ENCODE results near the gene NFAT5.

NFAT5 gene

DNA sequence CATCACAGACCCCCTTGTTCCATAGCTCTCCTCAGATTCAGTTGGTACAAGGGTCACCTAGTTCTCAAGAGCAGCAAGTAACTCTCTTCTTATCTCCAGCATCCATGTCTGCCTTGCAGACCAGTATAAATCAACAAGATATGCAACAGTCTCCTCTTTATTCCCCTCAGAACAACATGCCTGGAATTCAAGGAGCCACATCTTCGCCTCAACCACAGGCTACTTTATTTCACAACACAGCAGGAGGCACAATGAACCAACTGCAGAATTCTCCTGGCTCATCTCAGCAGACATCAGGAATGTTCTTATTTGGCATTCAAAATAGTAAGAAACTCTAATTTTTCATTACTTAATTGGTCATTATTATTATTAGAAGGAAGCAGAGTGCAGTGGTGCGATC is 128.2 kb downstream of the NFAT5 start:
- no peak overlapping the region for H2AFZ ChIP-seq (ENCODE audit: low read depth, low read length)
- H3K27ac ChIP-seq (ENCODE audit: low read length) = no peak overlapping the region
- no peak overlapping the region for H3K4me3 ChIP-seq (ENCODE audit: low read length)
- no peak overlapping the region for H3K4me2 ChIP-seq (ENCODE audit: low read length)
- 0 out of 2 replicates have a peak, but pooled peaks cover 10% of the 10 kb centered on the region for H4K20me1 ChIP-seq (ENCODE audit: insufficient read depth, low read length)
- no peak for TF ChIP-seq EZH2phosphoT487 (IDR thresholded peaks at IDR 0.05; ENCODE audit: low read depth)
- TF ChIP-seq, protein P1, sequence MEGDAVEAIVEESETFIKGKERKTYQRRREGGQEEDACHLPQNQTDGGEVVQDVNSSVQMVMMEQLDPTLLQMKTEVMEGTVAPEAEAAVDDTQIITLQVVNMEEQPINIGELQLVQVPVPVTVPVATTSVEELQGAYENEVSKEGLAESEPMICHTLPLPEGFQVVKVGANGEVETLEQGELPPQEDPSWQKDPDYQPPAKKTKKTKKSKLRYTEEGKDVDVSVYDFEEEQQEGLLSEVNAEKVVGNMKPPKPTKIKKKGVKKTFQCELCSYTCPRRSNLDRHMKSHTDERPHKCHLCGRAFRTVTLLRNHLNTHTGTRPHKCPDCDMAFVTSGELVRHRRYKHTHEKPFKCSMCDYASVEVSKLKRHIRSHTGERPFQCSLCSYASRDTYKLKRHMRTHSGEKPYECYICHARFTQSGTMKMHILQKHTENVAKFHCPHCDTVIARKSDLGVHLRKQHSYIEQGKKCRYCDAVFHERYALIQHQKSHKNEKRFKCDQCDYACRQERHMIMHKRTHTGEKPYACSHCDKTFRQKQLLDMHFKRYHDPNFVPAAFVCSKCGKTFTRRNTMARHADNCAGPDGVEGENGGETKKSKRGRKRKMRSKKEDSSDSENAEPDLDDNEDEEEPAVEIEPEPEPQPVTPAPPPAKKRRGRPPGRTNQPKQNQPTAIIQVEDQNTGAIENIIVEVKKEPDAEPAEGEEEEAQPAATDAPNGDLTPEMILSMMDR (IDR thresholded peaks at IDR 0.05; ENCODE audit: low read depth, low read length) = no peak
- no peaks in the 10 kb centered on the region for H3K4me1 ChIP-seq (ENCODE audit: low read length)
- peaks cover 50% of the 10 kb centered on the region for H3K36me3 ChIP-seq (replicated peaks; ENCODE audit: low read depth, low read length)
- no peaks in the 10 kb centered on the region; the same call in 1 of the 2 replicates for H3K79me2 ChIP-seq (ENCODE audit: low read length)
- no peaks in the 10 kb centered on the region for H3K27me3 ChIP-seq (ENCODE audit: low read depth, low read length)
- H3K9ac ChIP-seq (ENCODE audit: low read length) = no peak overlapping the region
- no peaks in the 10 kb centered on the region for H3K9me3 ChIP-seq (ENCODE audit: insufficient read depth, low read length)

DNA sequence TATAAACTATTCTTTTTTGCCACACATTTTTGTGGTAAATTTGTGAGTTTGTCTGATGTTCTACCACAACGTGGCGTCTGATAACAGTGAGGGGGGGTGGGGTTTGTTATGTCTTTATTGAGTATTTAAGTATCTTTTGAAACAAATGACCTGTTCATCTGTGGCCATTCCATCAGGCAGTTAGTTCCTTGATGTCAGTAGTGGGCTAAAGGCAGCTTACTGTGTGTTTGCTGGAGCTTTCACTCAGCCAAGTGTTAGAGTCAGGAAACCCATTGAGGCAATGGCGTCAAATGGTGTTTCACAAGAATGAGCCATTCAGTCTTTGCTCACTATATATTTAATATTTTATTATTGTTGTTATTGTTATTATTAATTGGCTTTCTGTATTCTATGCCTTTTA is 132.6 kb downstream of the NFAT5 start:
- H3K4me1 ChIP-seq (ENCODE audit: low read length) = no peaks in the 10 kb centered on the region
- no peaks in the 10 kb centered on the region for H3K27me3 ChIP-seq (ENCODE audit: low read depth, low read length)
- H2AFZ ChIP-seq (ENCODE audit: low read depth, low read length) = no peak overlapping the region
- 0 out of 2 replicates have a peak, but pooled peaks cover 6% of the 10 kb centered on the region for H4K20me1 ChIP-seq (ENCODE audit: insufficient read depth, low read length)
- no peak overlapping the region for H3K27ac ChIP-seq (ENCODE audit: low read length)
- H3K4me3 ChIP-seq (ENCODE audit: low read length) = no peak overlapping the region
- no peak overlapping the region for H3K9ac ChIP-seq (ENCODE audit: low read length)
- no peaks in the 10 kb centered on the region for H3K9me3 ChIP-seq (ENCODE audit: insufficient read depth, low read length)
- no peak overlapping the region for H3K4me2 ChIP-seq (ENCODE audit: low read length)
- no peak for TF ChIP-seq EZH2phosphoT487 (IDR thresholded peaks at IDR 0.05; ENCODE audit: low read depth)
- TF ChIP-seq, protein P1 (IDR thresholded peaks at IDR 0.05; ENCODE audit: low read depth, low read length) = no peak
- peaks cover 52% of the 10 kb centered on the region for H3K36me3 ChIP-seq (replicated peaks; ENCODE audit: low read depth, low read length)
- no peaks in the 10 kb centered on the region; the same call in 1 of the 2 replicates for H3K79me2 ChIP-seq (ENCODE audit: low read length)

DNA sequence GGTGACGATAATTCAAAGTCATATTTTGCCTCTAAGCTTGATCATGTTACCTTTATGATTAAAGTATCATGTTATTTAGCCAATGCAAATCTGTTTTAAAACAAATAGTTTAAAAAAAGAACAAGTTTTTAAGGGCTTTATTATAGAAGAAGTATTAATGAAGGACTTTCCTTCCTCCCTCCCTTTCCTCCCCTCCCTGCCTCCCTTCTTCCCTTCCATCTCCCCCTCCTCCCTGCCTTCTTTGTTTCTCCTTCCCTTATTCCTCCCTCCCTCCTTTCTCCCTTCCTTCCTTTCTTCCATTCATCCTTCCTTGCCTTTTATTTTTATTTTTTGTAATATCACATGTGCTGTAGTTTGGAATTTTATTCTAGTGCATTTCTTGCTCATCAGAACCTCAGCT is 134.1 kb downstream of the NFAT5 start:
- H3K4me3 ChIP-seq (ENCODE audit: low read length) = no peak overlapping the region
- peaks cover 45% of the 10 kb centered on the region for H3K36me3 ChIP-seq (replicated peaks; ENCODE audit: low read depth, low read length)
- H3K9me3 ChIP-seq (ENCODE audit: insufficient read depth, low read length) = no peaks in the 10 kb centered on the region
- TF ChIP-seq EZH2phosphoT487 (IDR thresholded peaks at IDR 0.05; ENCODE audit: low read depth) = no peak
- TF ChIP-seq, protein P1 (IDR thresholded peaks at IDR 0.05; ENCODE audit: low read depth, low read length) = no peak
- no peak overlapping the region for H3K4me2 ChIP-seq (ENCODE audit: low read length)
- no peak overlapping the region for H3K9ac ChIP-seq (ENCODE audit: low read length)
- no peaks in the 10 kb centered on the region for H3K4me1 ChIP-seq (ENCODE audit: low read length)
- no peaks in the 10 kb centered on the region for H3K79me2 ChIP-seq (ENCODE audit: low read length)
- no peak overlapping the region for H3K27ac ChIP-seq (ENCODE audit: low read length)
- no peak overlapping the region for H2AFZ ChIP-seq (ENCODE audit: low read depth, low read length)
- 0 out of 2 replicates have a peak, but pooled peaks cover 2% of the 10 kb centered on the region for H4K20me1 ChIP-seq (ENCODE audit: insufficient read depth, low read length)
- no peaks in the 10 kb centered on the region for H3K27me3 ChIP-seq (ENCODE audit: low read depth, low read length)

GRCh38 chr16:69701452-69701851 is 135.7 kb downstream of the NFAT5 start:
- no peak overlapping the region for H3K9ac ChIP-seq (ENCODE audit: low read length)

More at GRCh38 chr16:69701452-69701851, 135.7 kb downstream of the NFAT5 start:
- Histone ChIP-seq H3K4me1 (ENCODE audit: low read length) (no peaks in the 10 kb centered on the region), H3K79me2 (ENCODE audit: low read length) (no peaks in the 10 kb centered on the region), H3K4me2 (ENCODE audit: low read length) (no peak overlapping the region), H3K9me3 (ENCODE audit: insufficient read depth, low read length) (no peaks in the 10 kb centered on the region), H4K20me1 (ENCODE audit: insufficient read depth, low read length) (no peaks in the 10 kb centered on the region), H3K36me3 (replicated peaks; ENCODE audit: low read depth, low read length) (peaks cover 35% of the 10 kb centered on the region), H3K4me3 (ENCODE audit: low read length) (no peak overlapping the region), H3K27ac (ENCODE audit: low read length) (no peak overlapping the region), H3K27me3 (ENCODE audit: low read depth, low read length) (no peaks in the 10 kb centered on the region), H2AFZ (ENCODE audit: low read depth, low read length) (no peak overlapping the region)
- TF ChIP-seq, protein P1 (IDR thresholded peaks at IDR 0.05; ENCODE audit: low read depth, low read length) = no peak
- no peak for TF ChIP-seq EZH2phosphoT487 (IDR thresholded peaks at IDR 0.05; ENCODE audit: low read depth)
